HCEC 1CT (cell line): ENCODE results near the gene PRIMA1.

Source experiments
- DNase-seq: peaks from one replicate; pipeline ENCODE4 v3.0.0-alpha.2; 2017

PRIMA1 gene

DNA sequence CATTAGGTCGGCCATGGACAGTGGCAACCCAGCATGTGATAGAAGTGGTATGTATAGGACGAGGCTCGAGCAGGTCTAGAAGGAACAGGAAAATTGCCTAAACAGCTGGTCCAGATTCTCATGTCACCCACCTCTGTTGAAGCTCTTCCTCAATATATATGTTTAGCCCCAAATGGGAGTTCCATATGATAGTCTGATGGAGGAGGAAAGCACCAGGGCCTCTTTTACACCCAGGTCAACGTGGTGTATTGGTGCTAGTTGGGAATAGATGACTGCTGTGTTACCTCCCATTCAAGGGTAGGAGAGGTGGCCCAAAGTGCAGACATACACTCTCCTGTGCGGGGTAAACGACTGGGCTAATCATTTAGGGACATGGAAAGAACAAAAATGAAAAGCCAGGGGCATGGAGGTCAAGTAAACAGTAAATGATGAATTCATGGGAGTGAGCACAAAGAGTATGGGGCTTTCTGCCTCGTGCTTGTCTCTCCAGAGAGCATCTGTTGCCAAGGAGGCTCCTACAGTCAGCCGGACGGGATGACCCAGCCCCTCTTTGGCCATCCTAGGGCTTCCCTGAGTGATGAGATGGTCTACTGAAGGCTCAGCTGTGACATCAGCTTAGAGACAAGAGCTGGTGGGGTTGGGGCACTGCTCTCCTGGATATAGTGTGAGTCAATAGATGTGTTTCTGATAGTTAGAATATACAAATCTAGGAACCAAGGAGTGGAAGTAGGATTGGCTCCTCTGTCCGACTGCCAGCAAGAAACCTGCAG lies 5.5 kb upstream of the PRIMA1 start:
- no peak for DNase-seq

GRCh38 chr14:93792391-93792790 lies 4.1 kb upstream of the PRIMA1 start:
- no peak for DNase-seq

- DNase-seq, result no peak
These were observed 2.7 kb upstream of the PRIMA1 start for GRCh38 chr14:93790966-93791365.

DNA sequence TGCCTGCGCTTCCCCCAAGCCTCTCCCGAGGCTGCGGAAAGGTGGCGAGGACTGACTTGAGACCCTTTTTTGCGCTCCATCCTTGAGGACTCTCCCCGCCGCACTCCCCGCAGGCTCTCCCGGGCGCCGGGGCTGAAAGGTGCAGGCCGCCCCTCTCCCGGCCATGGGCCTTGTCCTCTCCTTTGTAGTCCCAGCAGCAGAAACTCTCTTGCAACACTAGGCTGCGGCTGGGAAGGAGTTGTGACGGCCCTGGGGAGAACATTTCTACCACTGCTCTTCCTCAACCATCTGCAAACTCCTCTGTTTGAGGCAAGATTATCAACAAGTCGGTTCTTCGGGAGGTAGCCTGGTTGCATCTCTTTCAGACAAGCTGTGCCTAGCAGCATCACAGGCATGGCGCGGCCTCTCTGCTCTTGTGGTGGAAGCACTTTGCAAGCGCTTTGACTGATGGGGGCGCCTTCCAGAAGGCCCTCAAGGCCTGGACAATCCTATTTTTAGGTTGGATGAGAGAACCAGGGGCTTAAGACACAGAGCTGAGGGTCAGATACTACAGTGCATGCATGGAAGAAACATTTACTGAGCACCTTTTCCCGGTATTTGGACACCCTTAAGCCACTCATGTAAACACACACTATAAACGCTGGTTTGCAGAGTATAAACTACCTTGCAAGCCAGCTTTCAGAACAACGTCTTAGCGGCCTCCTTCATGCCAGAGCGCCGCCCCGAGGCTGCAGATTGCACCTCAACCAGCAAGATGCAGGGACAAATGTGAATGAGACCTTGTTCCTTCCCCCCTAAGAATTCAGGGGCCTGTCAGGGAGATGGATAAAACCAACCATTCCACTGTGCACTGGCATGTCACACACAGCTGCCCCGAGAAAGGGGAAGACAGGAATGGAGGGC lies 1.2 kb upstream of the PRIMA1 start:
- no peak for DNase-seq

GRCh38 chr14:93788543-93789227 lies 400 bp upstream of the PRIMA1 start:
- DNase-seq, result no peak

GRCh38 chr14:93787465-93788292 lies 606 bp downstream of the PRIMA1 start:
- no peak for DNase-seq

DNA sequence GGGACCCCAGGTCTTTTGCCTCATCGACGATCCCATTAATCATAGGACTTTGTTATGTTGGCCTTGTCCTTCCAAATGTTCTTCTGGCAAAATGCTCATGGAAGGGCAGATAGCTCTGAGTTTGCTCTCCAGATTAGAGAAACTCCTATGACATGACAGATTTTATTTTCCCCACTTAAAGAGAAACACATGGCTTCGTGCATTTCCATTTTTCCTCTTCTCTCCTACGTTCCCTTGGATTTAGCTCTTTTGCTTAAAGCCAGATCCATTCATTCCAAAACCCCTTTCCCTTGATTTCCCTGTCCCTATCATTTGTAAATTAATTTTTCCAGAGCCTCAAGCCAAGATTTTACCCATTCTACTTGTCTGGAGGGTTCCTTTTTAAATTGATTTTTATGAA lies 2.9 kb downstream of the PRIMA1 start:
- DNase-seq, result no peak

DNA sequence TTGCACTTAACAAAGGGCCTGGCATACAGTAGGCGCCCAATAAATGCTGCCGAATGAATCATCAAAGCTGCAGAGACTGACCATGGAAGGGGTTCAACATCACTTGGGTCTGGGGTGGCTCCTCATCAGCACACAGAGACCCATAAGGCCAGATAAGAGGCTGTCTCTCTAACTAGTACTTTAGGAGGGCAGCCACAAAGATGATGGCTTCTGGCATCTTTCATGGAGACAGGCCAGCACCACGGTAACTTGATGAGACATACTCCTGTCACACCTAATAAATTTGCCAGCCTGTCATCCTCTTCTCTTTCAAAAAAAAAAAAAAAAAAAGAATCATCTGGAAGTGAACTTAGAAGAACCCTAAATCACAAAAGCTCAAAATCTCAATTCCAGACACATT lies 3.4 kb downstream of the PRIMA1 start:
- DNase-seq, result no peak

DNA sequence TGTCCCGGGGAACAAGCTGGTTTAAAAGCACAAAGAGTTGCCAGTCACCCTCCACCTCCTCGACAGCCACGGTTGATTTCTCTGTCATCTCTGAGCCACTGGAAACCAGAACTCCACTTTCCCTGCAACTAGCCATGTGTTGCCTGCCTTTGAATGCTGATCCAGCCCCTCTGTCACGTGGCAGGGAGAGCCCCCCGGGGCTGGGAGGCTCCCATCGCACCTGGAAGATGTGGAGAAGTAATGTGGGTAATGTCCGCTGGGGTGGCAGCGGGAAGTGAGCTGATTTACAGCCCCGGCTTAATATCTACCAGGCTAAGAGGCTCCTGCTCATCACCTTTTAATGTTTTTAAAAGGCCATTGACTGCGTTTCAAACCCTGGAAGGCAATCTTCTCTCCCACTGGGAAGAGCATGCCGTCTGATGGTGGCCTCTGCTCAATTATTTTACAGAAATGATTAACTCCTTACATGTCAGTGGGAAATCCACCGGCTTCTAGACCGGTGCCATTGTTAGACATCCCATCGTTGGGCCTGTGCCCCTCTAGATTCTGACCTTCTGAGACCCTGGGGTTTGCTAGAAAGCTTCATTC lies 7.4 kb downstream of the PRIMA1 start:
- DNase-seq, result no peak

DNA sequence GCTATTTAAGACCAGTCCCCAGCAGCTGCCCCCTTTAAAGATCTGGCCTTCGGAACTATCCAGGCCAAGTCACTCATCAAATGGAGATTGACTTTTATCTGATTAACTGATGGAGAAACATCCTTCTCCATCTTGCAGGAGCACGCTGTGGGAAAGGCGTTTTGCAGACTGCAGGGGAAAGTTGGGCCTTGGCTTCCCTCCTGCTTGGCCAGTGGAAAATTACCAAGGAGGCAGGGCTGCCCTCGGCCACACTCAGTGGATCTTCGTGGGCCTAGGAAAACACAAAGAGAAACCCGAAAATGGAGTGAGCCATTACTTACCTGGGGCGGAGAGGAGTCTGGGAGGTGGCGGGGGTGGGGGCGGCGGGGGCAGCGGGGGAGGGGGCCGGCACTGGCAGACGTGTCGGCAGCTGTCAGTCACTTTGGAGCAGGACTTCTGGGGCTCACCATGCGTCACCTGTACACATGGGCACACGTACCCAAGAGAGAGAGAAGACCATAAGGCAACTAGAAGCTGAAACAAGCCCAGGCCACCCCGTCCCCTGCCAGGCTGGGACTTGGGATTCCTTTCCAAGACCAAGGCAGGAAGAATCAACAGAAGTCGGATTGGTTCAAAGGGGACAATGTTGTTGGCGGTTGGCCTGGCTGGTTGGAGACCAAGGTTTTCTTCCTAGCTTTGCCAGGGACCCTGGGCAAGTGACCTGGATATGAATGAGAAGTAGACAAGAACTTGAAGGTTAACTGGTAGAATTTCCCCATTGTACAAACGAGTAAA lies 9.2 kb downstream of the PRIMA1 start:
- no peak for DNase-seq

DNA sequence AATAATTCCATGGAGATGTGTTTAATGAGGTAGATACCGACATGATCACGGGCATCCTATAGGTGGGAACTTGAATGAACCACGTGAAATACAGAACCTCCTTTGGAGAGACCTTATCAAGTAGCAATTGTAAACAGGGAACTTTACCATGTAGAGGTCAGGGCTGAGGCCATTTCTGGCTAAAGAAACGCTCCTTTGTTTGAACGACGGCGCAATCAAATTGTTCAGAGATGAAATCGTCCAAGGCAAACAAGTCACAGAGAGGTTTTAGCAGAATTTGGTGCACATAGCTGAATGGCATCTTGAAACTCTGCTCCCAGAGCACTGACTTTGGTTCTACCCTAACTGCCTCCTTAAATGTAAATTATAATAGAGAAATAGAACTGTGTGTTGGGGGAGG lies 9.8 kb downstream of the PRIMA1 start:
- no peak for DNase-seq

GRCh38 chr14:93775744-93776143 lies 12.5 kb downstream of the PRIMA1 start:
- DNase-seq, result no peak

GRCh38 chr14:93775158-93775557 lies 13.1 kb downstream of the PRIMA1 start:
- no peak for DNase-seq

DNA sequence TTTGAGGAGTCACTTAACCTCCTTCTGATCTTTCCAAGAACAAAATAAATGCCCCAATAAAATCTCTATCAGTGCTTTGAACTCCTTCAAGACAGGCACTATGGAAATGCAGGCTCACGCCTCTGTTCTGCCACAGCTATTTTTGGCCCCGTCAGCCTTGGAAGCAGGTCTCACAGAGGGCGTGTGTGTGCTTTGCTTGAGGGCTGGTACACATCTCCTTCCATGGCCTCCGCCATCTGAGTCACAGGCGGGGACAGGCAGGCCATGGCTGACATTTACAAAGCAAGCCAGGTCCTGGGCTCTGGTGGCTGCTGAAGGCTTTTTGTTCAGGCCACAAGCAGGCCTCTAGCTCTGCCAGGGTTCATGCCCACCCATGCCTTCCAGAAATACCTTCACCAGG lies 16.0 kb downstream of the PRIMA1 start:
- no peak for DNase-seq

GRCh38 chr14:93765970-93766369 lies 22.3 kb downstream of the PRIMA1 start:
- DNase-seq, result no peak

GRCh38 chr14:93765155-93765554 lies 23.1 kb downstream of the PRIMA1 start:
- DNase-seq, result no peak

- no peak for DNase-seq
These were observed 24.1 kb downstream of the PRIMA1 start for GRCh38 chr14:93764211-93764659.

DNA sequence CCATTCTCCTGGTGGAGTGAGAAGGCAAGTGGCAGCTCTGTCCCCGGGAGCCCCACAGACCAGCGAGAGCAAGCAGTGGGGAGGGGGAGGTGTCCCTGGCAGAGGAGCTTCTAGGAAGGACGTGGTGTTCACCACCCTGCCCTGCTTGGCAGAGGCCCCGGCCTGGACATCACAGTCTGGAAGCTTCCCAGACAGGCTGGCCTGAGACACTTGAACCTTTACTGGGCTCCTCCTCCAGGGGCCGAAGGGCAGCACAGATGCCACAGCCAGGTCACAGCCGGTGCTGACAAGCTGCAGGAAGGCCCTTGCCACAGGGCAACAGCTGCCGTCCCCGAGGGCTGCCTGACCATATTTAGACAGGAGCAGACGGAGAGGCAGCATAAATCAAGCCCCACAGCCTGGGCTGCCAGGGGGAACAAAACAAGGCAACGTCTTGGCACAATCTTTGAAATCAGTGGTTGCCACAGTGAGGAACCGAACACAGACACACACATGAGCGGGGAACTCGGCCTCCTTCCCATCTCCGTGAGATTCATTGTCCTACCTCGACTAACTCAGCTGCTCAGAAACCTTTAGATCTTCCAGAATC lies 28.5 kb downstream of the PRIMA1 start:
- DNase-seq, result no peak

GRCh38 chr14:93757206-93757605 lies 31.1 kb downstream of the PRIMA1 start:
- no peak for DNase-seq

GRCh38 chr14:93753647-93754046 lies 34.6 kb downstream of the PRIMA1 start:
- DNase-seq, result no peak

DNA sequence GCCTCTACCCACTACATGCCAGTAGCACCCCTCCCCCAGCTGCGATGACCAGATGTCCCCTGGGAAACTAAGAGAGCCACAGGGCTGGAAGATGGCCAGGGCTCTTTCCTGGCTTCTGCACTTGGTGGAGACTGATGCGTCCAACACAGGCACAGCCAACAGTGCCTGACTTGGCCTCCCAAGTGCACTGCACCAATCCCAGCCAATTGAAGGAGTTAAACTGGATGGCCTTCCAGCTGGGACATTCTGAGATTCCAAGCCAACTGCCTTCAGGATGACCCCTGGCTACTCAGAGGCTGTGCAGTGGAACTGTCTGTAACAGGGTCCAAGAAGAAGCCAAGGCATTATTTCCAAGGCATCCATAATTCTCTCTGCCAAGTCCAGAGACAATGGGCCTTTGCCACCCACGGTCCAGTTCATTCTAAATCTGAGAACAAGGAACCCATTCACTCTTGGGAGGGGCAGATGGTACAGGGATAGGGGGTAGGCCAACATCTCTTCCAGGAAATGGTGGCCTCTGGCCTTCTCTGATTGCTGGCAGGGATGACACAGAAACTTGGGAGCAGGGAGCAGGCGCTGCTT lies 35.2 kb downstream of the PRIMA1 start:
- DNase-seq, result no peak
